ELR (cell line): ENCODE data around the gene TUBG2.

Experiments used
- DNase-seq: peaks from one replicate; pipeline ENCODE4 v3.0.0-alpha.2; 2015; ENCODE audit warnings: low read depth

The TUBG2 gene

GRCh38 chr17:42677012-42677857 lies 18.2 kb downstream of the TUBG2 start:
- peak; percentile 100 for DNase-seq

- DNase-seq: peak; percentile 97
Observed at GRCh38 chr17:42677921-42678781, 19.1 kb downstream of the TUBG2 start.

- peak; percentile 67 for DNase-seq
Observed at GRCh38 chr17:42678951-42679491, 19.9 kb downstream of the TUBG2 start.

GRCh38 chr17:42679492-42680330 lies 20.6 kb downstream of the TUBG2 start:
- DNase-seq: peak; percentile 87

- peak; percentile 52 for DNase-seq
Observed at GRCh38 chr17:42680331-42680808, 21.3 kb downstream of the TUBG2 start.

- peak; percentile 86 for DNase-seq
Observed at GRCh38 chr17:42681976-42682721, 23.1 kb downstream of the TUBG2 start, which contains the start of gene CNTNAP1. Gene CNTNAP1 (plus strand): TSS chr17:42682531. CDS start chr17:42682830, 299 bp downstream.

- DNase-seq: peak; percentile 86
Observed at GRCh38 chr17:42682722-42683403, 23.8 kb downstream of the TUBG2 start.

GRCh38 chr17:42683407-42684034 lies 24.4 kb downstream of the TUBG2 start:
- DNase-seq: no peak

GRCh38 chr17:42684929-42685556 lies 26.0 kb downstream of the TUBG2 start:
- DNase-seq: no peak

- DNase-seq: no peak
Observed at GRCh38 chr17:42685831-42686230, 26.7 kb downstream of the TUBG2 start.

- DNase-seq: no peak
Observed at GRCh38 chr17:42686520-42687128, 27.5 kb downstream of the TUBG2 start.

- DNase-seq: no peak
Observed at GRCh38 chr17:42687707-42688320, 28.7 kb downstream of the TUBG2 start.

GRCh38 chr17:42690596-42690995 lies 31.5 kb downstream of the TUBG2 start:
- DNase-seq: no peak

- DNase-seq: no peak
Observed at GRCh38 chr17:42691021-42691545, 32.0 kb downstream of the TUBG2 start.

- no peak for DNase-seq
Observed at GRCh38 chr17:42692489-42692888, 33.4 kb downstream of the TUBG2 start.

- DNase-seq: no peak
Observed at GRCh38 chr17:42694524-42694923, 35.4 kb downstream of the TUBG2 start.

GRCh38 chr17:42695500-42695899 lies 36.4 kb downstream of the TUBG2 start:
- DNase-seq: no peak
